ENCODE measurements around the gene FRMPD2.

- TF ChIP-seq CTCF (IDR thresholded peaks at IDR 0.05) (no peak), POLR2A (IDR thresholded peaks at IDR 0.05) (no peak)
Observed at GRCh38 chr10:48284002-48284546, 9.6 kb upstream of the FRMPD2 start.

Data from lower leg skin (tissue), 3 donors.